ENCODE data around the gene DCP2.

DNA sequence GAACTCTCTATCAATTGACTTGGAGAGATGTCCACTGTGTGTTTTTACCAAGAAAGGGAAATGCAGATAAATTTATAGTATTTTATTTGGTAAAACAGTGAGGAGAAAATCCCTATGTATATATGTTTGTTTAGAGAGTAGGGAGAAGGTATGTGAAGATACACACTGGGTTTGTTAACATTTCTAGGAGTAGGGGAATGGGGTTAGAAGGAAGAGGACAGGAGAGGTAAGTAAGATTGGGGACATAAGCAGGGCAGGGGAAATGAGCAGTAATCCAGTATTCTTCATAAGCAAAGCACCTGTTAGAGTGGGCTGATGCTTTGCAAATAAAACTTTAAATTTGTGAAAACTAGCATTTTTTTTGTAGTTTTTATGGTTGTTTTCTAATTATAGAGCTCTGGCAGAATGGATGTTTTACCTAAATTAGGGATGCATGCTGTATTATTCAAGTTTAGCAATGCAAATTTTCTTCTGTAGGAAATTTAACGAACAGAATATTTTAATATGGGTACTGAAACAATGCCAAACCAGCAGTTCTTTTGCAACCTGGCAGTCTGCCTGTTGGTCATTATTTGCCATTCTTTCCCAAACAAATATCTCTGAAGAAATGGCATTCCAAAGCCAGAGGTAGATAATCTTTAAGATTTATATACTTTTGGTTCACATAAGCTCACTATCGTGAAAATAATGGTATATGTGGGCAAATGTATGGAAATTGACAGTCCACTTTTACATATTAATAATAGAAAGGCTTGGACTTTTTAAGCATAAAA lies 19.4 kb upstream of the DCP2 start:
- TF ChIP-seq EGR1 (IDR thresholded peaks at IDR 0.05) (no peak), CEBPB (IDR thresholded peaks at IDR 0.05) (no peak), YY1 (IDR thresholded peaks at IDR 0.05; ENCODE audit: low read depth) (no peak), NFIC (IDR thresholded peaks at IDR 0.05) (no peak), FOXM1 (IDR thresholded peaks at IDR 0.05; ENCODE audit: borderline replicate concordance, low read depth) (no peak), EP300 (IDR thresholded peaks at IDR 0.05; ENCODE audit: borderline replicate concordance) (no peak), TCF12 (IDR thresholded peaks at IDR 0.05; ENCODE audit: low read depth) (no peak), RAD21 (IDR thresholded peaks at IDR 0.05; ENCODE audit: low read depth) (no peak)
- TF ChIP-seq, protein P1, sequence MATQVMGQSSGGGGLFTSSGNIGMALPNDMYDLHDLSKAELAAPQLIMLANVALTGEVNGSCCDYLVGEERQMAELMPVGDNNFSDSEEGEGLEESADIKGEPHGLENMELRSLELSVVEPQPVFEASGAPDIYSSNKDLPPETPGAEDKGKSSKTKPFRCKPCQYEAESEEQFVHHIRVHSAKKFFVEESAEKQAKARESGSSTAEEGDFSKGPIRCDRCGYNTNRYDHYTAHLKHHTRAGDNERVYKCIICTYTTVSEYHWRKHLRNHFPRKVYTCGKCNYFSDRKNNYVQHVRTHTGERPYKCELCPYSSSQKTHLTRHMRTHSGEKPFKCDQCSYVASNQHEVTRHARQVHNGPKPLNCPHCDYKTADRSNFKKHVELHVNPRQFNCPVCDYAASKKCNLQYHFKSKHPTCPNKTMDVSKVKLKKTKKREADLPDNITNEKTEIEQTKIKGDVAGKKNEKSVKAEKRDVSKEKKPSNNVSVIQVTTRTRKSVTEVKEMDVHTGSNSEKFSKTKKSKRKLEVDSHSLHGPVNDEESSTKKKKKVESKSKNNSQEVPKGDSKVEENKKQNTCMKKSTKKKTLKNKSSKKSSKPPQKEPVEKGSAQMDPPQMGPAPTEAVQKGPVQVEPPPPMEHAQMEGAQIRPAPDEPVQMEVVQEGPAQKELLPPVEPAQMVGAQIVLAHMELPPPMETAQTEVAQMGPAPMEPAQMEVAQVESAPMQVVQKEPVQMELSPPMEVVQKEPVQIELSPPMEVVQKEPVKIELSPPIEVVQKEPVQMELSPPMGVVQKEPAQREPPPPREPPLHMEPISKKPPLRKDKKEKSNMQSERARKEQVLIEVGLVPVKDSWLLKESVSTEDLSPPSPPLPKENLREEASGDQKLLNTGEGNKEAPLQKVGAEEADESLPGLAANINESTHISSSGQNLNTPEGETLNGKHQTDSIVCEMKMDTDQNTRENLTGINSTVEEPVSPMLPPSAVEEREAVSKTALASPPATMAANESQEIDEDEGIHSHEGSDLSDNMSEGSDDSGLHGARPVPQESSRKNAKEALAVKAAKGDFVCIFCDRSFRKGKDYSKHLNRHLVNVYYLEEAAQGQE (IDR thresholded peaks at IDR 0.05; ENCODE audit: low read depth): no peak
- TF ChIP-seq, protein P2, sequence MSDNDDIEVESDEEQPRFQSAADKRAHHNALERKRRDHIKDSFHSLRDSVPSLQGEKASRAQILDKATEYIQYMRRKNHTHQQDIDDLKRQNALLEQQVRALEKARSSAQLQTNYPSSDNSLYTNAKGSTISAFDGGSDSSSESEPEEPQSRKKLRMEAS (IDR thresholded peaks at IDR 0.05): no peak

Data from Ishikawa (cell line).